Thyroid gland (tissue), 4 donors: ENCODE measurements around the gene PCID2.

Experiments
- CTCF ChIP-seq, 6 experiments: fragments of 200-600 bp in 3 of 6; fragments of 450-650 bp in 3 of 6; sonication (generic) in 3 of 6; IDR thresholded peaks; one replicate each; pipeline ENCODE4 v1.5.1; 2016 to 2019; ENCODE audit warnings: antibody characterized with exemption in 6 of 6, mild to moderate bottlenecking in 2 of 6, inconsistent platforms in 1 of 6, moderate library complexity in 1 of 6
- POLR2A ChIP-seq, 2 donors: fragments of 450-650 bp; IDR thresholded peaks; one replicate each; pipeline ENCODE4 v1.6.1; 2017; ENCODE audit warnings: antibody characterized with exemption in 2 of 2, mild to moderate bottlenecking in 2 of 2, moderate library complexity in 1 of 2

GRCh38 chr13:113176822-113177221 is 31.6 kb downstream of the PCID2 start:
- TF ChIP-seq POLR2A (IDR thresholded peaks at IDR 0.05), result no peak
- TF ChIP-seq CTCF (IDR thresholded peaks at IDR 0.05), result no peak
